ENCODE results near the gene GPR137. TPM values are rescaled to one million over a fixed set of nuclear protein-coding genes. Genes with fewer than 3 reads are reported as not detected.

The GPR137 gene
- total and polyA plus RNA-seq, 8 donors, result 23.6 to 39.6 (median 31.8) TPM

GRCh38 chr11:64286801-64287159 is 1.1 kb downstream of the GPR137 start:
- Histone ChIP-seq H3K27ac (no peak overlapping the region), H3K27me3 (peaks cover 18 to 19% of the 10 kb centered on the region in 2 donors), H3K36me3 (peaks cover 0 to 15% of the 10 kb centered on the region in 2 donors), H3K9me3 (no peaks in the 10 kb centered on the region), H3K4me3 (no peak overlapping the region), H3K4me1 (peaks cover 18 to 39% of the 10 kb centered on the region in 2 donors)
- DNase-seq (no peak), ATAC-seq (no peak)
- TF ChIP-seq, protein P1, sequence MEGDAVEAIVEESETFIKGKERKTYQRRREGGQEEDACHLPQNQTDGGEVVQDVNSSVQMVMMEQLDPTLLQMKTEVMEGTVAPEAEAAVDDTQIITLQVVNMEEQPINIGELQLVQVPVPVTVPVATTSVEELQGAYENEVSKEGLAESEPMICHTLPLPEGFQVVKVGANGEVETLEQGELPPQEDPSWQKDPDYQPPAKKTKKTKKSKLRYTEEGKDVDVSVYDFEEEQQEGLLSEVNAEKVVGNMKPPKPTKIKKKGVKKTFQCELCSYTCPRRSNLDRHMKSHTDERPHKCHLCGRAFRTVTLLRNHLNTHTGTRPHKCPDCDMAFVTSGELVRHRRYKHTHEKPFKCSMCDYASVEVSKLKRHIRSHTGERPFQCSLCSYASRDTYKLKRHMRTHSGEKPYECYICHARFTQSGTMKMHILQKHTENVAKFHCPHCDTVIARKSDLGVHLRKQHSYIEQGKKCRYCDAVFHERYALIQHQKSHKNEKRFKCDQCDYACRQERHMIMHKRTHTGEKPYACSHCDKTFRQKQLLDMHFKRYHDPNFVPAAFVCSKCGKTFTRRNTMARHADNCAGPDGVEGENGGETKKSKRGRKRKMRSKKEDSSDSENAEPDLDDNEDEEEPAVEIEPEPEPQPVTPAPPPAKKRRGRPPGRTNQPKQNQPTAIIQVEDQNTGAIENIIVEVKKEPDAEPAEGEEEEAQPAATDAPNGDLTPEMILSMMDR (IDR thresholded peaks at IDR 0.05), result no peak
- intact Hi-C loops (cut with DNase I), result no loop called here

- intact Hi-C loops (cut with DNase I), result no loop called here
- Histone ChIP-seq H3K27me3 (peaks cover 28 to 30% of the 10 kb centered on the region in 2 donors), H3K27ac (no peak overlapping the region), H3K9me3 (no peaks in the 10 kb centered on the region), H3K4me1 (peaks cover 24 to 47% of the 10 kb centered on the region in 2 donors), H3K4me3 (no peak overlapping the region), H3K36me3 (peaks cover 0 to 7% of the 10 kb centered on the region in 2 donors)
- ATAC-seq (no peak), DNase-seq (no peak)
- TF ChIP-seq, protein P1 (IDR thresholded peaks at IDR 0.05), result no peak
Observed at GRCh38 chr11:64287676-64288352, 2.2 kb downstream of the GPR137 start.

GRCh38 chr11:64288353-64288750 is 2.7 kb downstream of the GPR137 start:
- H3K27ac ChIP-seq, result no peak overlapping the region
- no peak for ATAC-seq
- intact Hi-C loops (cut with DNase I), result no loop called here
- H3K4me1 ChIP-seq, result peaks cover 20 to 41% of the 10 kb centered on the region in 2 donors
- H3K4me3 ChIP-seq, result no peak overlapping the region
- peaks cover 0 to 7% of the 10 kb centered on the region in 2 donors for H3K36me3 ChIP-seq
- no peaks in the 10 kb centered on the region for H3K9me3 ChIP-seq
- DNase-seq, result no peak
- H3K27me3 ChIP-seq, result peaks cover 34 to 35% of the 10 kb centered on the region in 2 donors
- TF ChIP-seq, protein P1 (IDR thresholded peaks at IDR 0.05), result no peak

- Histone ChIP-seq H3K27me3 (peaks cover 36 to 42% of the 10 kb centered on the region in 2 donors), H3K9me3 (no peaks in the 10 kb centered on the region), H3K36me3 (peaks cover 0 to 7% of the 10 kb centered on the region in 2 donors), H3K27ac (no peak overlapping the region), H3K4me3 (no peak overlapping the region), H3K4me1 (peaks cover 15 to 34% of the 10 kb centered on the region in 2 donors)
- intact Hi-C loops (cut with DNase I), result no loop called here
- ATAC-seq, result no peak
- TF ChIP-seq, protein P1 (IDR thresholded peaks at IDR 0.05), result no peak
- DNase-seq, result no peak
Observed at GRCh38 chr11:64289002-64289564, 3.4 kb downstream of the GPR137 start.

- no peak for ATAC-seq
- TF ChIP-seq, protein P1 (IDR thresholded peaks at IDR 0.05), result no peak
- no peak overlapping the region for H3K27ac ChIP-seq
- no peak overlapping the region for H3K4me3 ChIP-seq
- H3K27me3 ChIP-seq, result peaks cover 36 to 58% of the 10 kb centered on the region in 2 donors
- peaks cover 0 to 7% of the 10 kb centered on the region in 2 donors for H3K36me3 ChIP-seq
- H3K4me1 ChIP-seq, result peaks cover 18 to 31% of the 10 kb centered on the region in 2 donors
- DNase-seq, result no peak
- intact Hi-C loops (cut with DNase I), result no loop called here
- H3K9me3 ChIP-seq, result no peaks in the 10 kb centered on the region
Observed at GRCh38 chr11:64290352-64291261, 5.0 kb downstream of the GPR137 start.

Measured in left lung (tissue), 10 donors.